Tibial nerve (tissue), 4 donors: ENCODE measurements around the gene WNT2. TPM values are rescaled to one million over a fixed set of nuclear protein-coding genes. Genes with fewer than 3 reads are reported as not detected.
A peak's percentile ranks its signal among the peaks of the same experiment; 100 is the strongest.

Source experiments
- DNase-seq, 2 donors: peaks; one replicate each; pipeline ENCODE4 v3.0.0-alpha.2; 2019; ENCODE audit warnings: low spot score in 2 of 2
- H3K27ac ChIP-seq, 4 donors: fragments of 200-600 bp; sonication (generic) in 3 of 4; one replicate each; pipeline ENCODE4 v1.5.1; 2017 to 2019; ENCODE audit warnings: mild to moderate bottlenecking in 1 of 4
- H3K27me3 ChIP-seq, 2 donors: fragments of 200-600 bp; sonication (generic) in 1 of 2; one replicate each; pipeline versions ENCODE4 v1.5.1 to v1.6.0; 2017 to 2019
- H3K36me3 ChIP-seq, 3 donors: fragments of 200-600 bp; sonication (generic); one replicate each; pipeline ENCODE4 v1.5.1; 2018 to 2019
- H3K4me1 ChIP-seq, 4 donors: fragments of 200-600 bp; sonication (generic) in 3 of 4; one replicate each; pipeline ENCODE4 v1.5.1; 2017 to 2019
- H3K4me3 ChIP-seq, 4 donors: fragments of 200-600 bp; sonication (generic) in 3 of 4; one replicate each; pipeline ENCODE4 v1.5.1; 2017 to 2019; ENCODE audit warnings: mild to moderate bottlenecking in 1 of 4, moderate library complexity in 1 of 4
- H3K9me3 ChIP-seq, 4 donors: fragments of 200-600 bp; sonication (generic) in 3 of 4; one replicate each; pipeline ENCODE4 v1.5.1; 2017 to 2019
- EP300 ChIP-seq, 2 donors: sonication (generic); formaldehyde crosslinking; IDR thresholded peaks; one replicate each; pipeline ENCODE4 v1.6.1; 2017; ENCODE audit warnings: antibody characterized with exemption in 2 of 2, mild to moderate bottlenecking in 1 of 2
- POLR2A ChIP-seq, 2 donors: fragments of 450-650 bp; IDR thresholded peaks; one replicate each; pipeline ENCODE4 v1.6.1; 2017; ENCODE audit warnings: antibody characterized with exemption in 2 of 2, mild to moderate bottlenecking in 2 of 2, moderate library complexity in 2 of 2
- WGBS, 2 donors: methylation state at CpG; one replicate each; pipeline ENCODE4 v1.1.5; 2018; 5-methylcytosine and 5-hydroxymethylcytosine counted together
- total RNA-seq, 4 donors: library from RNA; depleted of rRNA; stranded (reverse); fragments of >200 nt; gene quantifications; one replicate each; pipeline ENCODE4 v1.1.0, GENCODE V29; 2016
- TF ChIP-seq, protein P1 (sequence below), 5 experiments: fragments of 200-600 bp in 3 of 5; fragments of 450-650 bp in 2 of 5; sonication (generic) in 3 of 5; IDR thresholded peaks; one replicate each; pipeline ENCODE4 v1.5.1; 2016 to 2019; ENCODE audit warnings: antibody characterized with exemption in 5 of 5, mild to moderate bottlenecking in 3 of 5, moderate library complexity in 2 of 5

Gene WNT2
- total RNA-seq: 1 to 10 TPM in 1 of 4 donors, under 1 TPM in 1, not detected in 2; 0.59 to 1.7 TPM

- Histone ChIP-seq H3K4me1 (peaks cover 0 to 29% (median 14%) of the 10 kb centered on the region in 4 donors), H3K4me3 (peak within 1 kb of the TSS; percentile 19 to 50 (median 32)), H3K9me3 (no peaks in the 10 kb centered on the region), H3K27me3 (peaks cover 0 to 47% of the 10 kb centered on the region in 2 donors), H3K36me3 (no peaks in the 10 kb centered on the region), H3K27ac (peak within 1 kb of the TSS in 1 of 4 donors; percentile 30)
- TF ChIP-seq EP300 (IDR thresholded peaks at IDR 0.05) (no peak), POLR2A (IDR thresholded peaks at IDR 0.05) (no peak)
- TF ChIP-seq, protein P1, sequence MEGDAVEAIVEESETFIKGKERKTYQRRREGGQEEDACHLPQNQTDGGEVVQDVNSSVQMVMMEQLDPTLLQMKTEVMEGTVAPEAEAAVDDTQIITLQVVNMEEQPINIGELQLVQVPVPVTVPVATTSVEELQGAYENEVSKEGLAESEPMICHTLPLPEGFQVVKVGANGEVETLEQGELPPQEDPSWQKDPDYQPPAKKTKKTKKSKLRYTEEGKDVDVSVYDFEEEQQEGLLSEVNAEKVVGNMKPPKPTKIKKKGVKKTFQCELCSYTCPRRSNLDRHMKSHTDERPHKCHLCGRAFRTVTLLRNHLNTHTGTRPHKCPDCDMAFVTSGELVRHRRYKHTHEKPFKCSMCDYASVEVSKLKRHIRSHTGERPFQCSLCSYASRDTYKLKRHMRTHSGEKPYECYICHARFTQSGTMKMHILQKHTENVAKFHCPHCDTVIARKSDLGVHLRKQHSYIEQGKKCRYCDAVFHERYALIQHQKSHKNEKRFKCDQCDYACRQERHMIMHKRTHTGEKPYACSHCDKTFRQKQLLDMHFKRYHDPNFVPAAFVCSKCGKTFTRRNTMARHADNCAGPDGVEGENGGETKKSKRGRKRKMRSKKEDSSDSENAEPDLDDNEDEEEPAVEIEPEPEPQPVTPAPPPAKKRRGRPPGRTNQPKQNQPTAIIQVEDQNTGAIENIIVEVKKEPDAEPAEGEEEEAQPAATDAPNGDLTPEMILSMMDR (IDR thresholded peaks at IDR 0.05): no peak
- DNase-seq: no peak
- WGBS, 2 donors: 1% methylated on average over 32 to 59 of the region's 60 CpGs
These were observed at the start of gene WNT2 for GRCh38 chr7:117322741-117323304. TSS of gene WNT2 (minus strand) at chr7:117323058. CDS start at chr7:117322989, 69 bp downstream.

DNA sequence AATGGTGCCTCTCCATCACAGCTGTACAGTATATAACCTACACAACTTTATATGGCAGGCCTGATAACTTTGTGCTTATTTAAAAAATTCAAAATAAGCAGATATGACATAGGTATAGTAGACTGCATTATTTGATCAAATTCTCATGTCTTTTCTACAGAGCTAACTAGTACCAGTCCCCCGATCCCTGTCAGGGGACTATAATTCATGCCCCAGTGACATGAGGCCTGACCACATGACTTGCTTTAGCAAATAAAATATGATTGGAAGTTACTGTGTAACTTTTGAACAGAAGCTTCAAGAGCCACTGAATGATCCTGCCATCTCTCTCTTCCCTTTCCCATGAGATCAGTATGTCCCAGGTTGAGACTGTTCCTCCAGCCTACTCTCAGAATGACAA lies 49.2 kb upstream of the WNT2 start:
- Histone ChIP-seq H3K27ac (no peak overlapping the region), H3K27me3 (no peaks in the 10 kb centered on the region), H3K4me1 (no peaks in the 10 kb centered on the region), H3K36me3 (no peaks in the 10 kb centered on the region), H3K4me3 (no peak overlapping the region), H3K9me3 (no peaks in the 10 kb centered on the region)
- TF ChIP-seq EP300 (IDR thresholded peaks at IDR 0.05) (no peak), POLR2A (IDR thresholded peaks at IDR 0.05) (no peak)
- TF ChIP-seq, protein P1 (IDR thresholded peaks at IDR 0.05): no peak
- 88 to 93% methylated on average over 1 of the region's 1 CpG for WGBS, 2 donors
- no peak for DNase-seq

DNA sequence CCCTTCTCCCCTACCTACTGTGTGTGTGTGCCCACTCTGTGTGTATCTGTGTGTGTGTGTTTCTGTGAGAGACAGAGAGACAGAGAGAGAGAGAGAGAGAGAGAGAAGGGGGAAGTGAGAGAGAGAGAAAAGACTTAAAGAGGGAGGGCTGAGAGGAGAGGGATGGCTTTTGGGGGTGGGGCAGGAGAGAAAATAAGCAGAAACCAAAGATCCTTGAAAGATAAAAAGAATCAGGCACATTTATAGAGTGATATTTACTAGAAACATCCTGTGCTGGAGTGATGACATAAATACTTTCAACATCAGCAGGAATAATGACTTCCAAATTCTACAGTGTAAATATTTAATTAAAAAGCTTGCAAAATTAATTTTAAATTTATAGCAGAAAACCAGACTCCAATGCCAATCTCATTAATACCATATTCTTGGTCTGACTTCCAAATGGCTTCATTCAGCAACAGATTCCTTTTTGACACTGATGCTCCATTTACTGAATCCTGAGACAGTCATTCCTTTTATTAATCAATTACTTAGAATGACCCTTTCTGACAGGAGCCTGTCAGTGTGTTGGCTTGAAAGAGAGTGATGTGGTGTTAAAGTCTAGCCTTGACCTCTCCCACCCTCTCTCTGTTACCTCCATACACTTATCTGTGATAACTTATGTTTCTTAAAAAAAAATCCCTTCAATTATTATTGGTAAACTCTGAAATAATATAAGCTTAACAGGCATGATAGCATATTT lies 41.7 kb upstream of the WNT2 start:
- no peaks in the 10 kb centered on the region for H3K36me3 ChIP-seq
- H3K27ac ChIP-seq: no peak overlapping the region
- no peak for DNase-seq
- no peaks in the 10 kb centered on the region for H3K4me1 ChIP-seq
- no peaks in the 10 kb centered on the region for H3K9me3 ChIP-seq
- no peaks in the 10 kb centered on the region for H3K27me3 ChIP-seq
- TF ChIP-seq, protein P1 (IDR thresholded peaks at IDR 0.05): no peak
- TF ChIP-seq EP300 (IDR thresholded peaks at IDR 0.05): no peak
- TF ChIP-seq POLR2A (IDR thresholded peaks at IDR 0.05): no peak
- H3K4me3 ChIP-seq: no peak overlapping the region

GRCh38 chr7:117362294-117362888 lies 39.5 kb upstream of the WNT2 start:
- H3K27me3 ChIP-seq: no peaks in the 10 kb centered on the region
- TF ChIP-seq EP300 (IDR thresholded peaks at IDR 0.05) (no peak), POLR2A (IDR thresholded peaks at IDR 0.05) (no peak)
- TF ChIP-seq, protein P1 (IDR thresholded peaks at IDR 0.05): no peak

DNA sequence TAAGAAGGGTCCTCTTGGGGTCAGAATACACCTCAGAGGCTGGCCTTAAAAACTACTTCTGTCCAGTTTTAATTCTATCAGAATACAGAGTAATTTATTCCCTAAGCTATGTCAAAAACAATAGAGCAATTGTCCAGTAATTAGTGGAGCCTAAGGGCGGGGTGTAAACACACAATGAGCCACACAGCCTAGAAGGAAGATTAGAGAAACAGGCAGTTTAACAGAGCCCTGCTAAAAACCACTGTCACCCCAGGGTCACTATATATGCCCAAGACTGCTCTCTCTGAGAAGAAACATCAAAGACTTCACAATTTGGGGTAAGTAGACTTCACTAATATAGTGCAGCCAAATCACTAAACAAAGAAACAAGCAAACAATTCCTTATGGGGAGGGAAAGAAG lies 27.2 kb upstream of the WNT2 start:
- Histone ChIP-seq H3K4me3 (no peak overlapping the region), H3K36me3 (no peaks in the 10 kb centered on the region), H3K27me3 (no peaks in the 10 kb centered on the region), H3K9me3 (no peaks in the 10 kb centered on the region), H3K27ac (no peak overlapping the region), H3K4me1 (no peaks in the 10 kb centered on the region)
- TF ChIP-seq EP300 (IDR thresholded peaks at IDR 0.05): no peak
- TF ChIP-seq, protein P1 (IDR thresholded peaks at IDR 0.05): no peak
- TF ChIP-seq POLR2A (IDR thresholded peaks at IDR 0.05): no peak
- DNase-seq: no peak
- 45 to 52% methylated on average over 1 of the region's 1 CpG for WGBS, 2 donors

More at GRCh38 chr7:117362294-117362888, 39.5 kb upstream of the WNT2 start:
- H3K27ac ChIP-seq: no peak overlapping the region
- no peak for DNase-seq
- no peaks in the 10 kb centered on the region for H3K36me3 ChIP-seq
- H3K4me3 ChIP-seq: no peak overlapping the region
- H3K9me3 ChIP-seq: no peaks in the 10 kb centered on the region
- H3K4me1 ChIP-seq: no peaks in the 10 kb centered on the region
